PFSK-1 (cell line): ENCODE results near the gene GNGT2.

Source experiments
- POLR2AphosphoS5 ChIP-seq: IDR thresholded peaks from 2 replicates; pipeline ENCODE4 v1.6.1; 2012; ENCODE audit warnings: low read depth, mild to moderate bottlenecking, control low read depth, low read length, moderate library complexity
- SIN3A ChIP-seq: IDR thresholded peaks from 2 replicates; pipeline ENCODE4 v1.6.1; 2012; ENCODE audit warnings: mild to moderate bottlenecking, low read length, moderate library complexity, borderline replicate concordance; ENCODE audit not compliant: insufficient read depth
- TAF1 ChIP-seq: IDR thresholded peaks from 2 replicates; pipeline ENCODE4 v1.6.1; 2012; ENCODE audit warnings: low read length, control low read depth, borderline replicate concordance; ENCODE audit not compliant: insufficient read depth
- TF ChIP-seq, protein P1 (sequence below), 2 experiments: IDR thresholded peaks; 2 replicates each; pipeline versions ENCODE4 v1.6.1 to v1.8.0; 2011 to 2012; ENCODE audit warnings: low read depth in 2 of 2, low read length in 2 of 2, control low read depth in 1 of 2, inconsistent platforms in 1 of 2, mild to moderate bottlenecking in 1 of 2, moderate library complexity in 1 of 2; ENCODE audit not compliant: insufficient read depth in 1 of 2

DNA sequence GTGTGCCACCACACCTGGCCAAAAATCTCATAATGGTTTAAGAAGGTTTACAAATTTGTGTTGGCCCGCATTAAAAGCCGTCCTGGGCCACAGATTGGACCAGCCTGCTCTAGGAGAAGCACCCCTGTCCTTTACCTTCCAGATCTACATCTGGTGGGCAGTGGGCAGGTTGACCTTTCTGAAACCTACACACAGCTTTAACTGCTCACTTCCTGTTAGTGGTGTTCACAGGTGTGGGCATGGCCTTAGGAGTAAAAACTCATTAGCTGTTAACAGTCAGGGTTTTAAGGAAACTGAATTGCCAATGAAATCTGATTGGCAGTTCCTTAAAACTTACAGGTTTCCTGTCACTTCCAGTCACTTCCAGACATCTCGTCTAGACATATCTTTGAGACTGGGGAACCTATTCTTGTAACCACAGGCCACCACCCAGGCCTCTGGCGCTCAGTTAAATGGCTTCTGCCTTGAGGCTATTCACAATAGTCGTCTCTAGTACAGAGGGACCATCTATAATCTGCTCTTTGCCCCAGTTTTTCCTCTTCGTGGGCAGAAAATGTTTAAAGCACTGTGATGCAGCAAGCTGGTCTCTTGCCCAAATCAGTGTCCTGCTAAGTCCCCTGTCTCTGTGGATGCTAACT, 29.3 kb downstream of the GNGT2 start:
- no peak for TF ChIP-seq SIN3A
- TF ChIP-seq TAF1: no peak
- TF ChIP-seq, protein P1, sequence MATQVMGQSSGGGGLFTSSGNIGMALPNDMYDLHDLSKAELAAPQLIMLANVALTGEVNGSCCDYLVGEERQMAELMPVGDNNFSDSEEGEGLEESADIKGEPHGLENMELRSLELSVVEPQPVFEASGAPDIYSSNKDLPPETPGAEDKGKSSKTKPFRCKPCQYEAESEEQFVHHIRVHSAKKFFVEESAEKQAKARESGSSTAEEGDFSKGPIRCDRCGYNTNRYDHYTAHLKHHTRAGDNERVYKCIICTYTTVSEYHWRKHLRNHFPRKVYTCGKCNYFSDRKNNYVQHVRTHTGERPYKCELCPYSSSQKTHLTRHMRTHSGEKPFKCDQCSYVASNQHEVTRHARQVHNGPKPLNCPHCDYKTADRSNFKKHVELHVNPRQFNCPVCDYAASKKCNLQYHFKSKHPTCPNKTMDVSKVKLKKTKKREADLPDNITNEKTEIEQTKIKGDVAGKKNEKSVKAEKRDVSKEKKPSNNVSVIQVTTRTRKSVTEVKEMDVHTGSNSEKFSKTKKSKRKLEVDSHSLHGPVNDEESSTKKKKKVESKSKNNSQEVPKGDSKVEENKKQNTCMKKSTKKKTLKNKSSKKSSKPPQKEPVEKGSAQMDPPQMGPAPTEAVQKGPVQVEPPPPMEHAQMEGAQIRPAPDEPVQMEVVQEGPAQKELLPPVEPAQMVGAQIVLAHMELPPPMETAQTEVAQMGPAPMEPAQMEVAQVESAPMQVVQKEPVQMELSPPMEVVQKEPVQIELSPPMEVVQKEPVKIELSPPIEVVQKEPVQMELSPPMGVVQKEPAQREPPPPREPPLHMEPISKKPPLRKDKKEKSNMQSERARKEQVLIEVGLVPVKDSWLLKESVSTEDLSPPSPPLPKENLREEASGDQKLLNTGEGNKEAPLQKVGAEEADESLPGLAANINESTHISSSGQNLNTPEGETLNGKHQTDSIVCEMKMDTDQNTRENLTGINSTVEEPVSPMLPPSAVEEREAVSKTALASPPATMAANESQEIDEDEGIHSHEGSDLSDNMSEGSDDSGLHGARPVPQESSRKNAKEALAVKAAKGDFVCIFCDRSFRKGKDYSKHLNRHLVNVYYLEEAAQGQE (IDR thresholded peaks at IDR 0.05; ENCODE audit: insufficient read depth in 1 of 2, low read depth in 2 of 2, low read length in 2 of 2): no peak
- no peak for TF ChIP-seq POLR2AphosphoS5
